Right atrium auricular region (tissue), 2 donors: Measurements from ENCODE around the gene ZBTB38. TPM values are rescaled to one million over a fixed set of nuclear protein-coding genes. Genes with fewer than 3 reads are reported as not detected.

Experiments
- DNase-seq: peaks from one replicate; pipeline ENCODE4 v3.0.0-alpha.2; 2019; ENCODE audit warnings: low spot score
- H3K27ac ChIP-seq, 2 donors: fragments of 200-600 bp; sonication (generic); 1 replicate in 1 of 2; 2 replicates in 1 of 2; pipeline ENCODE4 v1.5.1; 2016 to 2019
- H3K27me3 ChIP-seq, 2 donors: fragments of 200-600 bp; sonication (generic); one replicate each; pipeline versions ENCODE4 v1.5.1 to v1.6.0; 2017 to 2019
- H3K36me3 ChIP-seq: fragments of 200-600 bp; sonication (generic); one replicate; pipeline ENCODE4 v1.5.1; 2016
- H3K4me1 ChIP-seq, 2 donors: fragments of 200-600 bp; sonication (generic); one replicate each; pipeline versions ENCODE4 v1.5.1 to v1.6.0; 2017 to 2019
- H3K4me3 ChIP-seq, 2 donors: fragments of 200-600 bp; sonication (generic); 1 replicate in 1 of 2; 2 replicates in 1 of 2; pipeline ENCODE4 v1.5.1; 2017 to 2019; ENCODE audit warnings: mild to moderate bottlenecking in 1 of 2, moderate library complexity in 1 of 2
- H3K9me3 ChIP-seq, 2 donors: fragments of 200-600 bp; sonication (generic); one replicate each; pipeline ENCODE4 v1.5.1; 2019
- total RNA-seq, 2 donors: library from RNA; depleted of rRNA; stranded (reverse); fragments of >200 nt; gene quantifications; one replicate each; pipeline ENCODE4 v1.1.0, GENCODE V29; 2016
- TF ChIP-seq, protein P1 (sequence below), 2 donors: fragments of 200-600 bp; sonication (generic); IDR thresholded peaks; one replicate each; pipeline ENCODE4 v1.5.1; 2019; ENCODE audit warnings: antibody characterized with exemption in 2 of 2

Gene ZBTB38
- total RNA-seq, 2 donors from 2014 or later, result 120 to 127 TPM

DNA sequence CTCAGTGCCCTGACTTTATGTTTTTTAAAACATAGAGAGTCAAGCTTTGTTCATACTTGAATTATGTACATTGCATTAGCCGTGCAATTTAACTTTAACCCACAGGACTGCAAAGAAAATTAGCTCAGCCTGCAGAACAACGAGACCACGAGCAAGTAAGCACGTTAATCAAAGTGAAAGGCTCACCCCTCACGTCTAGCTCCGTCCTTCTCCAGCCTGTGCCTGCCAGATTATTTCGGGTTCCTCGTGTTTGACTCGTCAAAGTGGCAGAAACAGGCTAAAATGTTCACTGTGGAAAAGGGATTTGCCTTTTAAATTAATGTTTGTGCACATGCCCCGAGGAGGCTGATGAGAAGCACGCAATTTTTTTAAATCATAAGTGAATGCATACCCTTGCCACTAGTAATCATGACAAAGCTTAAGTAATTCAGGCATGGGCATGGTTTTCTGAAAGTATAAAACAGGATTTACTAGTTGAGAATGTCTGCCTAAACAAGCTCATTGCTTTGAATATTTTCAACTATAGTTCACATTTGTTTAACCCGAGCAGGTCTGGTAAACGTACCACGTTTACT, 15.3 kb downstream of the ZBTB38 start:
- peaks cover 3% of the 10 kb centered on the region for H3K36me3 ChIP-seq
- no peaks in the 10 kb centered on the region for H3K9me3 ChIP-seq
- H3K27me3 ChIP-seq, result no peaks in the 10 kb centered on the region
- no peak overlapping the region for H3K27ac ChIP-seq
- TF ChIP-seq, protein P1, sequence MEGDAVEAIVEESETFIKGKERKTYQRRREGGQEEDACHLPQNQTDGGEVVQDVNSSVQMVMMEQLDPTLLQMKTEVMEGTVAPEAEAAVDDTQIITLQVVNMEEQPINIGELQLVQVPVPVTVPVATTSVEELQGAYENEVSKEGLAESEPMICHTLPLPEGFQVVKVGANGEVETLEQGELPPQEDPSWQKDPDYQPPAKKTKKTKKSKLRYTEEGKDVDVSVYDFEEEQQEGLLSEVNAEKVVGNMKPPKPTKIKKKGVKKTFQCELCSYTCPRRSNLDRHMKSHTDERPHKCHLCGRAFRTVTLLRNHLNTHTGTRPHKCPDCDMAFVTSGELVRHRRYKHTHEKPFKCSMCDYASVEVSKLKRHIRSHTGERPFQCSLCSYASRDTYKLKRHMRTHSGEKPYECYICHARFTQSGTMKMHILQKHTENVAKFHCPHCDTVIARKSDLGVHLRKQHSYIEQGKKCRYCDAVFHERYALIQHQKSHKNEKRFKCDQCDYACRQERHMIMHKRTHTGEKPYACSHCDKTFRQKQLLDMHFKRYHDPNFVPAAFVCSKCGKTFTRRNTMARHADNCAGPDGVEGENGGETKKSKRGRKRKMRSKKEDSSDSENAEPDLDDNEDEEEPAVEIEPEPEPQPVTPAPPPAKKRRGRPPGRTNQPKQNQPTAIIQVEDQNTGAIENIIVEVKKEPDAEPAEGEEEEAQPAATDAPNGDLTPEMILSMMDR (IDR thresholded peaks at IDR 0.05), result no peak
- DNase-seq, result no peak
- no peak overlapping the region for H3K4me3 ChIP-seq
- no peaks in the 10 kb centered on the region for H3K4me1 ChIP-seq

DNA sequence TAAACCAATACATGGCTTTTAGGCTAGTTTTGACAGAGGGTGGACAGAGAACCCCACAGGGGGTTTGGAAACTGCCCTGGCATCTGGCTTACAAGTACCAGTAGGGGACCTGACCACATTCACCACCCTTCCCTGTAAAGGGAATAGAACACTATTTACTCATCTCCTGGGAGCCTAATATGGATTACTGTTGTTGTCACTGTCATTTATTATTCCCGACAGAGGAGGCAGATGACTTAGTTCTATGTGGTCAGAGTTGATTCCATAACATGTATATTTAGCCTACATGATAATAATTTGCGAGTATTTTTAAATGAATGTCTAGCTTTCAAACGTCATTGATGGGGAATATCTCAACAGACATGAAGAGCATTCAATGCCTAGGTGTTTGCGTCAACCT, 15.9 kb downstream of the ZBTB38 start:
- Histone ChIP-seq H3K4me1 (no peaks in the 10 kb centered on the region), H3K27ac (no peak overlapping the region), H3K4me3 (no peak overlapping the region), H3K36me3 (peaks cover 3% of the 10 kb centered on the region), H3K9me3 (no peaks in the 10 kb centered on the region), H3K27me3 (no peaks in the 10 kb centered on the region)
- TF ChIP-seq, protein P1 (IDR thresholded peaks at IDR 0.05), result no peak
- no peak for DNase-seq

DNA sequence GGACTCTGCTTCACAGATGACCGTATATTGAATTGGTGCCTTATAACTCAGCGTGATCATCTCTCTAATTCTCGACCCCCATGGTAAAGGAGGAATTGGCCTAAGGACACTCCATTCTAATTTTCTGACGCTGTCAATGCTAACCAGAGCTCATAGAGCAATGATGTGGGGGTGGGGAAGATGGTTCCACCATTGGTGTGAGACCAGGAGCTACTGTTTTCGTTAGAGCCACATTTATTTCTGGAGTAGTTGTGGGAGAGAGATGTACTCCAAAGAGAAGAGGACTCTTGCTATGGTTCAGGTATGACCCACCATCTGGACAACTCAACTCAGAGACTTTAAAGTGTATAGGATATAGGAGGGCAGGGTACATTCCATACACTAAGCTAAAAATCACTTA, 16.3 kb downstream of the ZBTB38 start:
- H3K4me3 ChIP-seq, result no peak overlapping the region
- TF ChIP-seq, protein P1 (IDR thresholded peaks at IDR 0.05), result no peak
- H3K4me1 ChIP-seq, result no peaks in the 10 kb centered on the region
- H3K9me3 ChIP-seq, result no peaks in the 10 kb centered on the region
- H3K27ac ChIP-seq, result no peak overlapping the region
- H3K36me3 ChIP-seq, result peaks cover 3% of the 10 kb centered on the region
- DNase-seq, result no peak
- H3K27me3 ChIP-seq, result no peaks in the 10 kb centered on the region

DNA sequence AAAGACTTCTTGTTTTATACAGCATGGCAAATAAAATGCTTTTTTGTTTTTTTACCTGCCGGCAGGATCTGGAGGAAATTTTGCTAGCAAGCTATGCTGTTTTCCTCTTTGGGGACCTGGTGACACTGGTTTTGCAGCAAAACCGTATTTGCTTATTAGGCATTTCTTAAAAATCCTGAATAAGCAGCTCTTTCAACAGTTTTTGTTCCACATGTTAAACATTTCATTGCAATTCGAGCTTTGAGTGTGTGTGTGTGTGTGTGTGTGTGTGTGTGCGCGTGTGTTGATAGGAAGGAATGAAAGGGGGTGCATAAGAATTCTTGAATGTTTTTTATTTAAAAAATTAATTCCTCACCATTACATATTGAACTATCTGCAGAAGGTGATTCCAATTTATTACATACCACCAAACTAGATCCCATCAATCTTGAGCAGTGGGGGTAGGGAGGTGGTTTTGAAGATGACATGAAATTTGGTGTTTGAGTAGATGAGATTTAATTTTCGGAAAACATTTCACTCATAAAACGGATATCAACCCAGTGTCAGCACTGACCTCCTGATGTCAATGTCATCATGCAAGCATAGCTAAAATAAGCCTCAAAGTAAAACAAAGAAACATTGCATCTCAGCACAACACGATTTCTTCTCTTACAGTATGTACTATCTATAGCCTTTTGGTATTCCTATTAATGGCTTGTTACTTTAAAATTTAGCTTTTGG, 17.3 kb downstream of the ZBTB38 start:
- Histone ChIP-seq H3K4me1 (no peaks in the 10 kb centered on the region), H3K4me3 (no peak overlapping the region), H3K9me3 (no peaks in the 10 kb centered on the region), H3K27me3 (no peaks in the 10 kb centered on the region), H3K36me3 (peaks cover 3% of the 10 kb centered on the region), H3K27ac (no peak overlapping the region)
- TF ChIP-seq, protein P1 (IDR thresholded peaks at IDR 0.05), result no peak
- no peak for DNase-seq

DNA sequence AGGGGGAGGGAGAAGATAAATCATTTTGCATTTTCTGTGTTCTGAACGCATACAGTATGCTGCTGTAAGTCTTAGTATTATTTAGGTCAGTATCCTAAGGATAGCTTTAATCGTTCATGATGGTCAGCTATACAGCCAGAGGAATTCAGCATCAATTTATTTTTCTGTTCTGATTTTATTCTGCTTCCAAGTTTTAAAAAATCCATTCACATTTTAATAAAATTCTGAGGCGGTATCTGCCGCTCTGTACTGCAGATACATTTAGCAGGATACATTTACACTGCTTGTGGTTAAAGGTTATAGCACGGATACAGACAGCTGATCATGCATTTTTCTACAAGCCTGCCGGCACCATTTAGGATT, 17.8 kb downstream of the ZBTB38 start:
- TF ChIP-seq, protein P1 (IDR thresholded peaks at IDR 0.05), result no peak
- no peaks in the 10 kb centered on the region for H3K27me3 ChIP-seq

More for the DNA sequence above, 17.8 kb downstream of the ZBTB38 start:
- Histone ChIP-seq H3K36me3 (peaks cover 3% of the 10 kb centered on the region), H3K27ac (no peak overlapping the region), H3K4me3 (no peak overlapping the region), H3K4me1 (no peaks in the 10 kb centered on the region), H3K9me3 (no peaks in the 10 kb centered on the region)
- no peak for DNase-seq
